ENCODE results near the gene MLLT6. TPM values are rescaled to one million over a fixed set of nuclear protein-coding genes. Genes with fewer than 3 reads are reported as not detected.
A peak's percentile ranks its signal among the peaks of the same experiment; 100 is the strongest.

The MLLT6 gene
- total RNA-seq, 1 donor from 2014 or later = 7.4 TPM

- Mint-ChIP-seq H3K9me3 (no peaks in the 10 kb centered on the region), H3K27ac (peak overlapping the region; percentile 30), H3K4me3 (peak overlapping the region; percentile 87), H3K36me3 (peaks cover 14% of the 10 kb centered on the region), H3K27me3 (ENCODE audit: insufficient read depth, low read depth) (peaks cover 10% of the 10 kb centered on the region), H3K4me1 (peaks cover 24% of the 10 kb centered on the region)
- H3K4me1 ChIP-seq = peaks cover 5% of the 10 kb centered on the region
- peak; percentile 51 for DNase-seq (ENCODE audit: low spot score)
- peak overlapping the region; percentile 38 for H3K9ac ChIP-seq
- peaks cover 44% of the 10 kb centered on the region for H3F3A ChIP-seq (ENCODE audit: low read depth)
- no peak overlapping the region for H3K27ac ChIP-seq
- H3K4me3 ChIP-seq = peak overlapping the region; percentile 62
- H2AFZ ChIP-seq (replicated peaks) = no peak overlapping the region
- H3K4me2 ChIP-seq = peak overlapping the region; percentile 93
- no peaks in the 10 kb centered on the region for H3K9me3 ChIP-seq (ENCODE audit: low read depth)
- TF ChIP-seq CTCF (IDR thresholded peaks at IDR 0.05) (no peak), EZH2 (IDR thresholded peaks at IDR 0.05) (no peak), EZH2phosphoT487 (IDR thresholded peaks at IDR 0.05) (no peak)
- no peaks in the 10 kb centered on the region for H3K36me3 ChIP-seq
- no peaks in the 10 kb centered on the region for H3K79me2 ChIP-seq (ENCODE audit: low read depth)
- peaks cover 13% of the 10 kb centered on the region for H3K27me3 ChIP-seq
- peaks cover 53% of the 10 kb centered on the region for H4K20me1 ChIP-seq (ENCODE audit: low read depth)
These were observed 25.7 kb downstream of the MLLT6 start for GRCh38 chr17:38730526-38731379.

GRCh38 chr17:38731526-38732294 is 26.6 kb downstream of the MLLT6 start:
- Histone ChIP-seq H3K4me3 (no peak overlapping the region), H3K4me1 (peaks cover 5% of the 10 kb centered on the region), H3K27me3 (peaks cover 13% of the 10 kb centered on the region), H3K9ac (no peak overlapping the region), H4K20me1 (ENCODE audit: low read depth) (peaks cover 60% of the 10 kb centered on the region), H3K79me2 (ENCODE audit: low read depth) (no peaks in the 10 kb centered on the region), H3F3A (ENCODE audit: low read depth) (peaks cover 50% of the 10 kb centered on the region), H3K36me3 (no peaks in the 10 kb centered on the region), H3K4me2 (no peak overlapping the region), H2AFZ (replicated peaks) (no peak overlapping the region), H3K9me3 (ENCODE audit: low read depth) (no peaks in the 10 kb centered on the region), H3K27ac (no peak overlapping the region)
- no peak overlapping the region for H3K27ac Mint-ChIP-seq
- TF ChIP-seq CTCF (IDR thresholded peaks at IDR 0.05) (no peak), EZH2 (IDR thresholded peaks at IDR 0.05) (no peak), EZH2phosphoT487 (IDR thresholded peaks at IDR 0.05) (no peak)
- peak overlapping the region; percentile 87 for H3K4me3 Mint-ChIP-seq
- no peak for DNase-seq (ENCODE audit: low spot score)
- H3K9me3 Mint-ChIP-seq = no peaks in the 10 kb centered on the region
- peaks cover 10% of the 10 kb centered on the region for H3K27me3 Mint-ChIP-seq (ENCODE audit: insufficient read depth, low read depth)
- H3K36me3 Mint-ChIP-seq = peaks cover 14% of the 10 kb centered on the region
- peaks cover 21% of the 10 kb centered on the region for H3K4me1 Mint-ChIP-seq

- Histone ChIP-seq H3K9ac (no peak overlapping the region), H3K4me1 (peaks cover 5% of the 10 kb centered on the region), H3K4me3 (no peak overlapping the region), H3K9me3 (ENCODE audit: low read depth) (no peaks in the 10 kb centered on the region), H3K27ac (no peak overlapping the region), H3K27me3 (peaks cover 13% of the 10 kb centered on the region), H3F3A (ENCODE audit: low read depth) (peaks cover 56% of the 10 kb centered on the region), H3K36me3 (no peaks in the 10 kb centered on the region), H3K79me2 (ENCODE audit: low read depth) (no peaks in the 10 kb centered on the region), H4K20me1 (ENCODE audit: low read depth) (peaks cover 68% of the 10 kb centered on the region), H3K4me2 (no peak overlapping the region), H2AFZ (replicated peaks) (no peak overlapping the region)
- TF ChIP-seq EZH2 (IDR thresholded peaks at IDR 0.05) (no peak), EZH2phosphoT487 (IDR thresholded peaks at IDR 0.05) (no peak), CTCF (IDR thresholded peaks at IDR 0.05) (no peak)
- Mint-ChIP-seq H3K27me3 (ENCODE audit: insufficient read depth, low read depth) (peaks cover 10% of the 10 kb centered on the region), H3K4me3 (no peak overlapping the region), H3K9me3 (no peaks in the 10 kb centered on the region), H3K36me3 (peaks cover 14% of the 10 kb centered on the region), H3K27ac (no peak overlapping the region), H3K4me1 (peaks cover 21% of the 10 kb centered on the region)
- no peak for DNase-seq (ENCODE audit: low spot score)
These were observed 27.6 kb downstream of the MLLT6 start for GRCh38 chr17:38732376-38733281.
